ENCODE measurements around the gene SLC17A9.

The SLC17A9 gene

GRCh38 chr20:62986257-62986800 lies 33.8 kb downstream of the SLC17A9 start:
- DNase-seq: no peak

DNA sequence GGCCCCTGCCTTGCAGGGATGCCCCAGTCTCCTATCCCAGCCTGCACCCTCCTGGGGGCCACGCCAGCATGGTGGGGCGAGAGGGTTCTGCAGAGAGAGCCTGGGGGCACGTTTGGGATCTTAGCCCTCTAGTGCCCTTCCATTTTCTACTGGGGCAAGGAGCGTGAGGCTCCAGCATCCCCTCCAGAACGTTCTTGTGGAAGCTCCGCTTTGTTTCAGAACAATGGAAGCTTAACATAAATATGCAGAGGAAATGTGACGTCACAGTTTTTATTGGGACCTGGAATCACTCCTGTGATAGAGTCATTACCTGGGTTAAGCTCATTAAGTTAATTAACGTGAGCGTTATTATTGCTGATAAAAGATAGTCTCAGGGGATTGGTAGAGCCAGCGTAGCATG lies 34.6 kb downstream of the SLC17A9 start:
- DNase-seq: no peak

GRCh38 chr20:62989201-62989601 lies 36.7 kb downstream of the SLC17A9 start:
- DNase-seq: no peak

GRCh38 chr20:62990306-62990825 lies 37.9 kb downstream of the SLC17A9 start:
- DNase-seq: no peak

GRCh38 chr20:62991196-62991807 lies 38.8 kb downstream of the SLC17A9 start:
- DNase-seq: no peak

GRCh38 chr20:62991863-62992262 lies 39.4 kb downstream of the SLC17A9 start:
- DNase-seq: no peak

GRCh38 chr20:62993856-62994494 lies 41.5 kb downstream of the SLC17A9 start:
- DNase-seq: no peak

- no peak for DNase-seq
Observed at GRCh38 chr20:62994869-62995281, 42.4 kb downstream of the SLC17A9 start.

DNA sequence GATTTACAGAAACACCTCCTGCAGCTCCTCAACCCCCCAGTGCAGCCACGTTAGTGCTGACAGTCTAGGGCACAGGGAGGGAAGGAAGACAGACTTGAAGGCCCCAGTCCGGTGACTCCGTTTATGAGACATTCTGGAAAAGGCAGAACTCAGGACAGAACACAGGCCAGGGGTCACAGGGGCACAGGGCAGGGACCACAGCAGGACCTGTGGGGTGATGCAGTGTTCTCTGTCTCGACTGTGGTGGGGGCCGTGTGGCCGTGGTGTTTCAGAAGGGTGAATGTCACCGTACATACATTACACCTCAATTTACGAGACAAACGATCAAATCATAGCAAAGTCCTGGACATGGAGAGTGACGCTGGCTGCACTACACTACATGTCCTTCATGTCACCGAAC lies 43.0 kb downstream of the SLC17A9 start:
- no peak for DNase-seq

DNA sequence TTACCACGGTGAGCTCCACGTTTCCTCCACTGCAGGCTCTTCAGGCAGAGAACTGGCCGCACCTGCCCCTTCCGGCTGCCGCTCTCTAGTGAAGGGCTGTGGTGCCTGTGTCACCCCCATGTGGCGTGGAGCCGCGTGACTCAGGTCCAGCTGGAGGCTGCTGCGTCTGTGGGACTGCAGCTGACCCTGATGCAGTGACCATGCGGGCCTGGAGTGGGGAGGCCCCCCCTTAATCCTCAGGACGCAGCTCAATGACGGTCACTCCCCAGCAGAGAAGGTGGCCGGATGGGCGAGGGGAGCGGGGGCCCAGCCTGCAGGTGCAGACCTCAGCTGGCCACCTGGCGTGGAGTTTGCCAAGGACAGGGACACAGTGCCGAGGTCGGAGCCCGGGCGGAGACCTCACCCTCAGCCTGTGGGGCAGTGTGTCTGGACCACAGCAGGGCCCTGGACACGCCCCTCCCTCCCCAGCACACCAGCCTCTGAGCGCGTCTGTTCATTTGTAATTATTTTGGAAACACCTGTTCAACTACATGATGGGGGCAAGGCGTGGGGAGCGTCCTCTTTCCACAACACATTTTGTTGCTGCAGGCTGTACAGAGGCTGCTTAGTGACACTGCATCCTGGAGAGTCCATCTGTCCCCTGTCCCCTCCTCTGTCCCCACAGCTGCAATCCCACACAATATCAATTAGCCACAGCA lies 43.5 kb downstream of the SLC17A9 start:
- no peak for DNase-seq

DNA sequence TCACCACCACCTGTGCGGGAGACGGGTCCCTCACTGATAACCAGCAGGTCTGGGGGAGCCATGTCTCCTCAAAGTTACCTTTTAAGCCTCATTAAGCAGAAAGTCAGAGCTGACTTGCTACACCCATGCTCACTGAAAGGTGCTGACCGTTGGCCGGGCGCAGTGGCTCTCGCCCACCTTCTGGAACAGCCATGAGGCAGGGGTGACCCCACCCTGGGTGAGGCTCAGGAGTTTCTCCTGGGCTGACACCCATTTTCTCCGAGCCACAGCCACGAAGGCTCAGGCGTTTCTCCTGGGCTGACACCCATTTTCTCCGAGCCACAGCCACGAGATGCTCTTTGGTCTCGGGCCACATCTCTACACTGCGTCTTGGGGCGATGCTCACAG lies 44.1 kb downstream of the SLC17A9 start:
- no peak for DNase-seq

DNA sequence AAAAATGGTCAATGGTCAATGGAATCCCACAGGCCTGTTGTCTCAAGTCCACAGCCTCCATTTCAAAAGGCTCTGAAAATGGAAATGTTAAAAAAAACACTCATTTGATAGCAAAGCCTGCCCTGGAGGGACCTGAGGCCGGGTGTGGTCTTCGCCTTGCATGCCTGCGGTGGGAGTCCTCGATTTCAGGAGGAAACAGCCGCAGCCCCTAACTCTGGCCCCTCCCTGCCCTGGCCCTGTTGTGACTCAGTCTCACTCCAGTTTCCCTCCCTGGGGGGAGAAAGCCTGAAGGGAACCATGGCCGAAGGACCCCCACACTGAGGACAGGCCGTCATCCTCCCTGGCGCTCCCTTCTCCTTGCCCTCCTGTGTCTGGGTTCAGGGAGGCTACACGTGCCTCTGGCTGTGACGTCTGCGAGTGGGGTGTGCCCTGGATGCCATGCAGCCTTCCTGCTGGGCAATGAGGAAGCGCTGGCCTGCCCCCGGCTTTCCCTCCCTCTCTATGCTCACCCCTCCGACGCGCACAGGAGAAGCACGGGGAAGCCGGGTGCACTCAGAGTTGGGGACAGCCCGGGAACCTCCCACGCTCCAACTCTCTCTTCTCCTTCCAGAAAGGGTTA lies 45.0 kb downstream of the SLC17A9 start:
- no peak for DNase-seq

DNA sequence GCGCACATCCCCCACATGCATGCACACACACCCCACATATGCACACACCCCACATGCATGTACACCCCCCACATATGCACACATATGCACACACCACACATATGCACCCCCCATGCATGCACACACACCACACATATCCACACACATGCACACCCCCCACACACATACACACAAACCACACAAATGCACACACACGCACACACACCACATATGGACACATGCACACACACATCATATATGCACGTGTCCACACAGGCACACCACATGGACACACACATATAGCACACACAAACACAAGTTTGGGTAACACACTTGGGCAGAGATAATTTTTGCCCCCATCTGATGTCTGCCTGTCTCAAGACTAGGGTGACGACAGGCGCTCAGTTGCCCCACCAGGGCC lies 45.9 kb downstream of the SLC17A9 start:
- DNase-seq: no peak

DNA sequence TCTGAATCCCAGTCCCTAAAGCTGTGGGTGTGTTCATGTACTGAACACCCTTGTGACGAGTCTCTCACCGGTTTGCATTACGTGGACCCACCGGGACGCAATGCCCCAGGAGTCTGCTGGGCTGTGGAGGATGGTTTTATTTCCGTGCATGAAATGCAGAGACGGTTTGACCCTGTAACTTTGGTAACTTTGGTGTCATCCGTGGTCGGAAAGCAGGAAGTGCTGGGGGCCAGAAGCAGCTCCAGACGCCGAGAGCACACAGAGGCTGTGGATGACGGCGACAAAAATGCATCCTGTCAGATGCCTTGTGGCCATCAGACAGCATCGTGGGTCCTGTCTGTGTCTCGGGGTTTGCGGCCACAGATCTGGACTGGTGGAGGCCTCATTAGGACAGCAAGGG lies 47.1 kb downstream of the SLC17A9 start:
- DNase-seq: no peak

DNA sequence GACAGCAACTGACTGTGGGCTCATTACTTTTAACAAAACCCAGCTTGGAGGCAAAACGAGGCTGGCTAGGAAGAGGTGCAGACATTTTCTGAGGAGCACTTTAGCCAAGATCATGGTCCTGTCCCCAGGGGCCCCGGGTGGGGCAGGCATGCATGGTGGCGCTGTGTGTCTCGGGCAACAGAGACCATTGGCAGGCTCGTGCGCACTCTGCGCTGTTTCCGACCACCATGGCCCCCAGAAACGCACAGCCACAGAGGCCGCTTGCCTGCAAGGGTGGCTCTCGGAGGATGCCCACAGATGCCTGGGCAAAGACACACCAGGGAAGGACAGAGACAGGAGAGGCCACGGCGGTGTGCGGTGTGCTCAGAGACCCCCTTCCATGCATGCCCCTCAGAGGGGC lies 47.5 kb downstream of the SLC17A9 start:
- DNase-seq: no peak

DNA sequence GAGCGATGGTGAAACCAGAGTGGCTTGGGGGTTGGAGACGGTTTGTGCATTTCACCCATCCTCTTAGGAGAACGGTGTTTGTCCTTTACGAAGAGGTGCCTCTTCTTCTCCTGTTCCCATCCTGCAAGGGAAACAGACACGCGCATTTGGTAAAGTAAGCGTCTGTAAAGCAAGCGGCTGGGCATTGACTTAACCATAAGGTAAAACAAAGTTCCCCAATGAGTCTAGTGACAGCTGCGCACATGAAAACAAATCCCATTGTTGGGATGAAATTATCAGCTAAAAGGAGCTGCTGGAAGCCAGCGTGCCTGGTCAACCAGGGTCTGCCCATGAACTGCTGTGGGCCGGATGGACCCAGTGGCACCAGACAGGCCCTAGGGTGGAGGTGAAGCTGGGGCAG lies 48.4 kb downstream of the SLC17A9 start:
- no peak for DNase-seq

- DNase-seq: no peak
Observed at GRCh38 chr20:63002511-63002910, 50.0 kb downstream of the SLC17A9 start.

- no peak for DNase-seq
Observed at GRCh38 chr20:63003546-63003945, 51.0 kb downstream of the SLC17A9 start.

DNA sequence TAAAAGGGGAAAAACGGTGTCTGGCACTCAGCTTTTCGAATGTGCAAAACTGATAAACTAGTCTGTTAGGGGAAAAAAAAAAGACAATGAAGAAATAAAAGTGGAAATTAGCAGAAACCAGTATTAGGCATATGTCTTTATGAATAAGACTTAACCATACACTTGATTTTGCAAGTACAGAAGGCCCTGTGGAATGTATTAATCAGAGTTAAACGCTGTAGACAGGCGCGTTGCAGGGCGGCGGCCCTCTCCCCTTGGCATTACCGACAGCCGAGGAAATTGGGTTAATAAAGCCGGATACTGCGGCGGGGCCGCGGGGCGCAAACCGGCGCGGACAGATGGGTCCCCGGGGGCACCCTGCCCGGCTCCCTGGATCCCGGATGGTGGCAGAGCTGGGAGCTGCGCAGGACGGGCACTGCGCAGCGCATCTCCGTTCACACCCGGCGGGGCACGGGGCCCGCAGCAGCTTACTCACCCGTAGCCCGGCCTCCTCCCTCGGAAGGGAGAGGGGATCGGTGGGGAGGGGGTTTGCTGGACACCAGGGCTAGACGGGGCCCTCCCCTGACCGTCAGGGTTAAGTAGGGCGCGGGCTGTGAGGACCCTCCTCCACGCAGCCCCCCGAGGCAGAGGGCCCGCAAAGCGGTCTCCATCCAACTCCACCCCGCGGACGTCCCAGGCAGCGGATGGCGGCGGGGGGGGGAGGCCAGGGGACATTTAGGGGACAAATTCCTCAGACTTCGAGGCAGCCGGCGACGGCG lies 52.3 kb downstream of the SLC17A9 start:
- no peak for DNase-seq

GRCh38 chr20:63005365-63005861 lies 52.9 kb downstream of the SLC17A9 start:
- DNase-seq: no peak

GRCh38 chr20:63005862-63006539 lies 53.5 kb downstream of the SLC17A9 start:
- DNase-seq: no peak
